Head of caudate nucleus (tissue), 42 donors: Measurements from ENCODE around the gene IKZF2.

Source experiments
- DNase-seq, 42 donors: peaks; one replicate each; pipeline versions ENCODE4 v3.0.0 to v3.0.0-alpha.2; 2020 to 2021; ENCODE audit warnings: mixed read lengths in 7 of 42
- intact Hi-C: fragments of 100-400 bp; cut with DNase I; formaldehyde crosslinking; loops from one replicate; pipeline ENCODE4 v1.15.0; 2022

IKZF2 gene

GRCh38 chr2:213016166-213016983, 135.0 kb downstream of the IKZF2 start:
- no peak for DNase-seq
- intact Hi-C loops: no loop called here

GRCh38 chr2:213015387-213016165, 135.8 kb downstream of the IKZF2 start:
- DNase-seq: no peak
- intact Hi-C loops: no loop called here

- intact Hi-C loops: no loop called here
Measured at GRCh38 chr2:213013979-213014378, 137.4 kb downstream of the IKZF2 start.

GRCh38 chr2:213011505-213011904, 139.9 kb downstream of the IKZF2 start:
- DNase-seq: no peak
- intact Hi-C loops: no loop called here

More at GRCh38 chr2:213013979-213014378, 137.4 kb downstream of the IKZF2 start:
- no peak for DNase-seq

GRCh38 chr2:213010106-213010779, 141.2 kb downstream of the IKZF2 start:
- intact Hi-C loops: no loop called here
- DNase-seq: no peak

- DNase-seq: no peak
- intact Hi-C loops: no loop called here
Measured at GRCh38 chr2:213007290-213007838, 144.0 kb downstream of the IKZF2 start.

- intact Hi-C loops: no loop called here
- no peak for DNase-seq
Measured at GRCh38 chr2:213004197-213004821, 147.1 kb downstream of the IKZF2 start.

- intact Hi-C loops: no loop called here
Measured at GRCh38 chr2:213002383-213002782, 149.0 kb downstream of the IKZF2 start.

GRCh38 chr2:213001297-213001910, 150.0 kb downstream of the IKZF2 start:
- no peak for DNase-seq
- intact Hi-C loops: no loop called here

More at GRCh38 chr2:213002383-213002782, 149.0 kb downstream of the IKZF2 start:
- DNase-seq: no peak

GRCh38 chr2:212998626-212999359, 152.6 kb downstream of the IKZF2 start:
- DNase-seq: no peak
- intact Hi-C loops: no loop called here

GRCh38 chr2:212997526-212998020, 153.8 kb downstream of the IKZF2 start:
- intact Hi-C loops: no loop called here

GRCh38 chr2:212995920-212996319, 155.5 kb downstream of the IKZF2 start:
- no peak for DNase-seq
- intact Hi-C loops: no loop called here

More at GRCh38 chr2:212997526-212998020, 153.8 kb downstream of the IKZF2 start:
- no peak for DNase-seq

GRCh38 chr2:212994976-212995375, 156.4 kb downstream of the IKZF2 start:
- intact Hi-C loops: no loop called here
- no peak for DNase-seq

GRCh38 chr2:212991120-212991519, 160.3 kb downstream of the IKZF2 start:
- no peak for DNase-seq
- intact Hi-C loops: no loop called here

GRCh38 chr2:212990697-212991096, 160.7 kb downstream of the IKZF2 start:
- intact Hi-C loops: no loop called here
- no peak for DNase-seq

- intact Hi-C loops: no loop called here
- DNase-seq: no peak
Measured at GRCh38 chr2:212987492-212987891, 163.9 kb downstream of the IKZF2 start.

- DNase-seq: no peak
- intact Hi-C loops: no loop called here
Measured at GRCh38 chr2:212984129-212984528, 167.3 kb downstream of the IKZF2 start.

- no peak for DNase-seq
- intact Hi-C loops: no loop called here
Measured at GRCh38 chr2:212979799-212980198, 171.6 kb downstream of the IKZF2 start.
